ENCODE results near the gene UNC13D.
"Not testable (repeated sequence)": the region's sequence is repeated elsewhere in the genome, so short reads cannot be mapped to it uniquely, and the experiment has no call there.

UNC13D gene

DNA sequence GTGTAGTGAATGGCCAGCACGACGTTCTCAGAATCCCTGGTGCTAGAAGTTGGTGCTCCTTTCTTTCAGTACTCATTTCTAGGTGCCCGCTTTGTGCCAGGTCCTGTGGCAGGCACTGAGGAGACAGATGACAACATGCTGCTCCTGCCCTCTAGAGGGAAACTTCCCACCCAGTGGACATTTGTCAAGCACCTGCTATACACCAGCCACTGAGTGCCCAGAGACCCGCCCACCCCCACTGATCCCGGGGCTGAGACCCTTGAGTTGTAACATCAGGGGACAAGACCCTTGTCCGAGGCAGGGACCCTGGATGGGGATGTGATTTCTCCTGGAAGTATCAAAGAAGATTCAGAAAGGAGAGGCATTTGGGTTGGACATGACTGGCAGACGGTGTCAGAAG is 25.1 kb downstream of the UNC13D start:
- no peak for DNase-seq

DNA sequence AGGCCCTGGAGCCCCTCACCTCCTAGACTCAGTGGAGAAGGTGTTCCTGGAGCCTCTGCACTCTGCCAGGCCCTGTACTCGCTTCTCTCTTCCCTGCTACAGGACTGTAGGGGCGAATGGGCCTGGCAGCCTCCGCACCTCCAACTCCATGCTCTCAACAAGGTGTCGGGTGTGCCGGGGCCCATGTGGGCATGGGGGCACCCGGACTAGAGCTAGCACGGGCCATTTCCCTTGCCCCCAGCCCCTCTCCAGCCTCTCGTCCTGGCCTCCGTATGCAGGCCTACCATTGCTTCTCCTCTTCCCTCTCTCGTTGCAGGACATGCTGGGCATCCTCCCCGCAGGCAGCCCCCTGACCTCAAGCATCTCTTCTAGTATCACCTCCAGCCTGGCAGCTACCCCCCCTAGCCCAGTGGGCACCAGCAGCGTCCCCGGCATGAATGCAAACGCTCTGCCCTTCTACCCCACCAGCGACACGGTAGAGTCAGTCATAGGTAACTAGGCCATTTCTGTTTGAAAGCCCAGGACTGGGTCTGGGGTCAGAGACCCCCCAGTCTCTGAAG is 25.8 kb downstream of the UNC13D start:
- DNase-seq: no peak

DNA sequence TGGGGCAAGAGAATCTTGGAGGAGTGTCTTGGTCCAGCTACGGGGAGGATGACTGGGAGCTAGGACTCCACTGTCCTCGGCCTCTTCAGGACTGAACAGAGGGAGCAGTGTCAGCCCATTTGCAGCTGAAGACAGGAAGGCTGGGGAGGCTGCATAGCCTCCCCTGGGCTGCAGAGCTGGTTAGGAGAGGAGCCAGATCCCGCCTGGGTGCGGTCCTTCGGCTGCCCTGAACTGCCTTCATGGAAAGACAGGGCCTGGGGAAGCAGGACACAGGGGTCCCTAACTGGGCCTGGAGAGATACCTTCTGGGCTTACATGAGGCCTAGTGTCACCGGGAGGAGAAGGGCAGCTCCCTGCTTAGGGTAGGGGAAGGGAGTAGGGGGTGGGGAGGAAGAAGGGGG is 26.6 kb downstream of the UNC13D start:
- no peak for DNase-seq

DNA sequence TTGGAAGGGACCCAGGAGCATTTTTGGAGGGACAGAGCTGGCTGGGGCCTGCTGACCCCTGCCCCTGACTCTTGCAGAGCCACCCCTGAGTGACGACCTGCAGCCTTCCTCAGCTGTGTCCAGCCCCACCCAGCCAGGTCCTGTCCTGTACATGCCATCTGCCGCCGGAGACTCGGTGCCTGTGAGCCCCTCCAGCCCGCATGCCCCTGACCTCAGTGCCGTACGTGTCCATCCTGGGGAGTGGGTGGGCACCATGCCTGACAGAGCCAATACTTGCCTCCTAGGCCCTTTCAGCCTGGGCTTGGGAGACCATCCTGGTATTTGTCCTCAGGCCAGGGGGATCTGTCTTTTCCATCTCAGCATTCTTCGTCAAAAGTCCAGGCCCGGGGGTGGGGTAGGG is 27.5 kb downstream of the UNC13D start:
- DNase-seq: no peak

DNA sequence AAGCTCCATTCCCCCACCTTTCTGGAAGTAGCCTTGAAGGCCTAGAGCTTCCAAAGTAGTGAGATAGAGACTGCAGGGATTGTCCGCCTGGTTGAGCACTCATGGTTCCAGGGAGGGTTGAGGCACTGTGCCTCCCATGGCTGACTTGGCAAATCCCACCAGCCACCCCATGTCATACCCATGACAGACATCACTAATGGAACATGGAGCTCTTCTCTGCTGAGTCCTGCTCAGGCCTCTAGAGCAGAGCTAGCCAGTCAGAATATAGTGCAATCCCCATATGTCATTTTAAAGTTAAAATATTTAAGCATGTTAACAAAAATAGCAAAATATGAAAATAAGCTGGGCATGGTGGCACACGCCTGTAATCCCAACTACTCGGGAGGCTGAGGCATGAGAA is 28.8 kb downstream of the UNC13D start:
- DNase-seq: no peak

DNA sequence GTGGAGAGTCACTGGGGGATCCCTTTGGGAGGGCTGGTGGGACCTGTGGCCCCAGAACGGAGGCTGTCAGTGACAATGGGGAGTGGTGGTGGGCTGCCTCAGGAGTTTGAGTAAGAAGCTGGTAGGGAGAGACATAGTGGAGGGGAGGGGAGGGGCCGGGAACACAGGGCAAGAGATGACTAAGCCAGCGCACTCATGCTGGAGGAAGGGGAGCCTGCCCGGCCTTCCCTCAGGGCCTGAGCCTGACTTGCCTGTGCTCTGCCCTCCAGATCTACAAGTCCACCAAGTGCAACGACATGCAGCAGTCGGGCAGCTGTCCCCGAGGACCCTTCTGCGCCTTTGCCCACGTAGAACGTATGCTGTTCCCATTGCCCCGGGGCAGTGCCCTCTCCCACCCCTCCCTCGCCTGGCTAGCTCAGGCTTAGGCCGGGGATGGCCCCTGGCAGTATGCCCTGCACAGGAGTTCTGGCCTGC is 29.3 kb downstream of the UNC13D start:
- no peak for DNase-seq

DNA sequence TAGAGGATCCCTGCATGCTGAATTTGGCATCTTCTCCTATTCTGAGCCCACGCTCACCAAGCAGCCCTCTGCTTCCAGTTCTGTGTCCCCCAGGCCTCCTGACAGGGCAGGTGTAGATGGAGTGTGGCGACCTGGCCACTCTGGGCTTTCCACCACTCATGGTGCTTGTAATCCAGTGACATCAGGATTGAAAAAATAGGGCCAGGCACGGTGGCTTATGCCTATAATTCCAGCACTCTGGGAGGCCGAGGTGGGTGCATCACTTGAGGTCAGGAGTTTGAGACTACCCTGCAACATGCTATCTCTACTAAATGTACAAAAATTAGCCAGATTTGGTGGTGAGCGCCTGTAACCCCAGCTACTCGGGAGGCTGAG is 30.2 kb downstream of the UNC13D start:
- DNase-seq: no peak

DNA sequence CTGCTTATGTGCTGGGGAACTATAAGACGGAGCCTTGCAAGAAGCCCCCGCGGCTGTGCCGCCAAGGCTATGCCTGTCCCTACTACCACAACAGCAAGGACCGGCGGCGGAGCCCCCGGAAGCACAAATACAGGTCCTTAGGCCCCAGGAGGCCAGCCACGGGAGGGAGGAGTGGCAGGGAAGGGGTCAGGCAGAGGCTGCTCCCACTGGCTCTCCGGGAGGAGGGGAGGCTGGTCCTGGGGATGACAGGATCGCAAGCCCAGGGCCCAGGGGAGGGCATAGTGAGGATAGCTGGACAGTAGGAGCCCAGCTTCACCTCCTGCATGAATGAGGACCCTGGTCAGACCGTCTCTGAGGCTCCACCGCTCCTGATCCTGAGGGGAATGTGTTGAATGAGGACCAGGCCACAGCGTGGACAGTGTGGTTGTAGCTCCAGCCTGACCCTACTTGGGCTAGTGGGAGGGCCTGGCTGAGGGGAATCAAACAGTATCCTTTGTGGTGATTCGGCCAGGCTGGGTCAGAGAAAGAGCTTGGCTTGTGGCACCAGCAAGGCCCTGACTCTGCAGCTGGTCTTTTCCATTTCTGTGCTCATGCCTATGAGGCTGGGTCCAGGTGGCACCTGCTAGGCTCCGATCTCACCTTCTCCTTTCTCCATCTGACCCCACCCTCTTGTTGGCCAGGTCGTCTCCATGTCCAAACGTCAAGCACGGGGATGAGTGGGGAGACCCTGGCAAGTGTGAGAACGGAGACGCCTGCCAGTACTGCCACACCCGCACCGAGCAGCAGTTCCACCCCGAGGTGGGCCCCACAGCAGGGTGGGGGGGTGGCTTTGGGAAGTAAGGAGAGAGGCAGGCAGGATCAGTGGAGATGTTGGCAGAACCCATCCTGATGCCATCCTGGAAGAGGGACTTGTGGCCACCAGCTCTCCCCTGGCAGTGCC is 30.9 kb downstream of the UNC13D start:
- DNase-seq: no peak

DNA sequence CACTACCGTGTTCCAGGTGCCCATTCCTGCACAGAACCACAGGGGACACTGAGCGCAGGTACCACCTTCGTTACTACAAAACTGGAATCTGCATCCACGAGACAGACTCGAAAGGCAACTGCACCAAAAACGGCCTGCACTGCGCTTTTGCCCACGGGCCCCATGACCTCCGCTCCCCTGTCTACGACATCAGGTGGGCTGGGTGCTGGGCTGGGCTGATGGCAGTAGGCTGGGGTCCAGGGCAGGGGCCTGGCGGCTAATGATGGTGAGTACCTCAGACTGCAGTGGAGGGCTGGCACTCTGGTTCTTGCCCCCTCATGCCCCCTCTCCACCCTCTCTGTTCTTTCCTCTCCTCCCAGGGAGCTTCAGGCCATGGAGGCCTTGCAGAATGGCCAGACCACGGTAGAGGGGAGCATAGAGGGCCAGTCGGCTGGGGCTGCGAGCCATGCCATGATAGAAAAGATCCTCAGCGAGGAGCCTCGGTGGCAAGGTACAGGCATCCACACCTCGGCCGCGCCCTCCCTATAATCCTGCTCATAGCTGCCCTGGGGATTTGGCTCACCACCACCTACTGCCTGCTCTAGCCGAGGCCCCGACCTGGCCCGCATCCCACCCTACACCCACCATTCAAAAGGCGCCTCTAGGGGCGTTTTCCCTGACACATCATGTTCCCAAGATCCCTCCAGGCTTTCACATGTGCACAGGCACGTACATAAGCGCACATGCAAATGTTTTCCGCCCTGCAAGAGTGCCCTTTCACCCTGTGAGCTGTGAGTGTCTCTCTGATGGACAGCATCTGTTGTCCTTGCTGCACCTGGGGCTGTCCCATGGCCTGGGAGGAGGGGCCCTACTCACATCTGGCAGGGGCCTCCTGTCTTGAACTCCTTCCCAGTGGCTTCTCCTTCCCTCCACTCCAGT is 31.8 kb downstream of the UNC13D start:
- DNase-seq: no peak

DNA sequence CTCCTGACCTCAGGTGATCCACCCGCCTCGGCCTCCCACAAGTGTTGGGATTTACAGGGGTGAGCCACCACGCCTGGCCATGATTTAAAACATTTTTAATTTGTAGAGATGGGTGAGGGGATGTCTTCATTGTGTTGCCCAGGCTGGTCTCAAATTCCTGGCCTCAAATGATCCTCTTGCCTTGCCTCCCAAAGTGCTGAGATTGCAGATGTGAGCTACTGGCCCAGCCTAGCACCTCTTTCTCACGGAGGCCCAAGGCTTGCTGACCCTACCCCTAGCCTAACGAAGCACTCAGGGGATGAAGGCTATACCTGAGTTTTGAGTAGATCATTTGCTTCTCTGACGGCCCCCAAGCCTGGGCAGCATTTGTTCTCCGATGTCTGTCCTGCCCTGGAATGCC is 33.0 kb downstream of the UNC13D start:
- no peak for DNase-seq

DNA sequence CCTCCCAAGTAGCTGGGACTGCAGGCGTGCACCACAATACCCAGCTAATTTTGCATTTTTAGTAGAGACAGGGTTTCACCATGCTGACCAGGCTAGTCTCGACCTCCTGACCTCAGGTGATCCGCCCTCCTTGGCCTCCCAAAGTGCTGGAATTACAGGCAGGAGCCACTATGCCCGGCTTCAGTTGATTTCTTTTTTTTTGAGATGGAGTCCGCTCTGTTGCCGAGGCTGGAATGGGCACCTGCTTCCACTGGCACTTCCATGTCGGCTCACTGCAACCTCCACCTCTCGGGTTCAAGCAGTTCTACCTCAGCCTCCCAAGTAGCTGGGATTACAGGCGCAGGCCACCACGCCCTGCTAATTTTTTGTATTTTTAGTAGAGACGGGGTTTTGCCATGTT is 33.4 kb downstream of the UNC13D start:
- DNase-seq: not testable (repeated sequence)

DNA sequence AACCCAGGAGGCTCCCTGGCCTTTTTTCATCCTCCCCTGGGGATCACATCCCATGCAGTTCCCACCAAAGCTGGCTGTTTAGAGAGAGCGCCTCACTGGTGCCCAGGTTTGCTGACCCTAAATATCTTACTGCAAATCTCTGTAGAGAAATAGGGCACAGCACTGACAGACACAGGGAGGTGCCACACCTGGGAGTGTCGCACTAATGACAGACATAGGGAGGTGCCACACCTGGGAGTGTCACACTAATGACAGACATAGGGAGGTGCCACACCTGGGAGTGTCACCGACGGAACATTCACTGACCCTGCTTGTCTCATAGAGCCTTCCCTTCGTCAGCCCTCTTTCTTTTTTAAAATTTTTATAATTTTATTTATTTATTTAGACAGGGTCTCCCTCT is 34.0 kb downstream of the UNC13D start:
- DNase-seq: no peak

DNA sequence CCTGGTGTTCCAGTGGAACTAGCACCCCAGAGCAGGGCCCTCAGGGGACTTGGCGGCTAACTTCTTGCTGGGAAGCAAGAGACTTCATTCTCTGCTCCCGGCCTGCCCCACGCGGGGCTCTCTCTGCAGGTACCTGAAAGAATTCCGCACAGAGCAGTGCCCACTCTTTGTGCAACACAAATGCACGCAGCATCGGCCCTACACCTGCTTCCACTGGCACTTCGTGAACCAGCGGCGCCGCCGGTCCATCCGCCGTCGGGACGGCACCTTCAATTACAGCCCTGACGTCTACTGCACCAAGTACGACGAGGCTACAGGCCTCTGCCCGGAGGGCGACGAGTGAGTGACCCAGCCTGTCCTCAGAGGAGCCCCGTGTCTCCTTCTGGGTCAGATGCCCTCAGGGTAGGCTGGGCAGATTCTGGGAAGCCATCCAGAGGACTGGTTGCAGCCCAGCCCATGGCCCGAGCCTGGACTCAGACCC is 34.5 kb downstream of the UNC13D start:
- no peak for DNase-seq

DNA sequence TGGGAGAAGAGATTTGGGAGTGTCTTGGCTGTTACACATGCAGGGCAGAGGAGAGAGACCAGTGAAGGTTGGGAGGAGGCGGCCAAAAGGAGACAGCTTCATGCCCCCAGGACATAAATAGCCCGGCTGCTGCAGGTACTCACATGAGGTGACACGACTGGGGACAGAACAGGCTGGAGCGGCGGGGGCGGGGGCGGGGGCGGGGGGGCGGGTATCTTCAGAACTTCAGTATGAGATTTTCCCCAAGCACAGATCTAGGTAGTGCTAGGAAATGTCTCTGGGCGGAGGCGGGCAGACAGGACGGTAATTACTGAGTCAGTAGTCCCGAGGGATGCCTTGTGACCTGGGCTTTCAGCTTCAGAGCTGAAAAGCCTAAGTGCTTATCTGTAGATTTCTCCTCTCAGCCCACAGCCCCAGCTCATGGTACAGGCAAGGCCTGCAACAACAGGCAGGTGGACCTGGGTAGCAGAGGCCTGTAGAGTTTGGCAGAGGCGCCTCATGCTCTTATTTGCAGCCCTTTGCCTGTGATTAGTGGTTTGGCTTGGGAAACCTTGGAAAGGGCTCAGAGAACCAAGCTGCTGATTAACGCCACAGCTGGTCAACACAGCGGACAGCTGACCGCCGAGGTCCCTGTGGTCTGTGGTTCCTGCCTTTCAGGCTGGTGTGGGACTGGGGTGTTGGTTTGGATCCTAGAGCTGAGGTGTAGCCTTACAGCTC is 35.1 kb downstream of the UNC13D start:
- no peak for DNase-seq

DNA sequence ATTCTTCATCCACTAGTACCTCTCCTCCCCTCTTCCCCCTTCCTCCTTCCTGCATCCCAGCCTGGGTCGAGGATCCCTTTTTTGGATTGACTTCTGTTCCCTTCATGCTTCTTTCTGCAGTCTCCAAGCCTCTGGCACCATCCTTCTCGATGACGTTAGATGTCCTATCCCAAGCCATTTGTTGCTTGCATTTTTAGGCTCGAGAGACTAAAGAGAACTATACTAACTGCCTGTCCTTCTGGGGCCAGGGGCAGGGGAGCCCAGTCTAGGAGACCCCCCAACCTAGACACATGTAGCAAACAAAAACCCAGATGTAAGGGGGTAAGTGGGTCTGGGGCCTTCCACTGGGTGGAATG is 35.7 kb downstream of the UNC13D start:
- DNase-seq: no peak

DNA sequence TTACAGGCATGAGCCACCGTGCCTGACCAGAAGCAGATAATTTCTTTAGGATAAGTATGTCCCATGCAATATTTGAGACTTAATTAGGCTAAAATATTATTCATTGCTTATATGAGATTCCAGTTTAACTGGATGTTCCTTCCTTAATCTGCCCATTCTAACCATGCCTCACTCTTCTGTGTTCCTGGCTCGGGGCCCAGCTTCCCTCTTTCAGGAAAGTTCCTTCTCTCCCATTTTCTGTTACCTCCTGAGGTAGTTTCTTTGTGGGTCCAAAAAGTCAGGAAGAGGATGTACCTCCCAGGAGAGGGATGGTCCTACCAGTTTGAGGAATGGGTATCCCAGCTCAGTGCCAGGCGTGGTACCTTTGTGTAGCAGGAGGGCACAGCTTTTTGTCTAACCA is 36.3 kb downstream of the UNC13D start:
- no peak for DNase-seq

DNA sequence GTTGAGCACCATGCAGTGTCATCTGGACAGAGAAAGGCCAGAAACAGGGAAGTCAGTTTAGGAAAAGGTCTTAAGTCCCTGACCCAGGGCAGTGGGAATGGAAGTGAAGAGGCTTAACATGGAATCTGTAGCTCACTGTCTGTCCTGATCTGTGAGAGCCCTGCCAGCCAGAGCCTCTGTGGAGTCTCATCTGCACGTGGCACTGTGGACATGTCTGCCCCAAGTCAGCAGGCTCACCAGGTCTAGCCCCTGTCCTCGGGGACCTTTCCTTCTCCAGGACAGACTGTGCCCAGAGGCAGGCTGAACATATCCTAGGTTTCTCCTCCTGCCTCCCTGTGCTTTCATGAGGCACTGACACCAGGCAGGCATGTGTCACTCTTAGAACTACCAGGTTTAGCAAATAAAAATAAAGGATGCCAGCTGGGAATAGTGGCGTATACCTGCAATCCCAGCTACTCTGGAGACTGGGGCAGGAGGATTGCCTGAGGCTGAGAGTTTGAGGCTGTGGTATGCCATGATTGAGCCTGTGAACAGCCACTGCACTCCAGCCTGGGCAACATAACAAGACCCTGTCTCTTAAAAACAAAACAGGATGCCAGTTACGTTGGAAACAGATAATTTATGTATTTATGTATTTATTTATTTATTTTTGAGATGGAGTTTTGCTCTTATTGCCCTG is 37.2 kb downstream of the UNC13D start:
- no peak for DNase-seq

DNA sequence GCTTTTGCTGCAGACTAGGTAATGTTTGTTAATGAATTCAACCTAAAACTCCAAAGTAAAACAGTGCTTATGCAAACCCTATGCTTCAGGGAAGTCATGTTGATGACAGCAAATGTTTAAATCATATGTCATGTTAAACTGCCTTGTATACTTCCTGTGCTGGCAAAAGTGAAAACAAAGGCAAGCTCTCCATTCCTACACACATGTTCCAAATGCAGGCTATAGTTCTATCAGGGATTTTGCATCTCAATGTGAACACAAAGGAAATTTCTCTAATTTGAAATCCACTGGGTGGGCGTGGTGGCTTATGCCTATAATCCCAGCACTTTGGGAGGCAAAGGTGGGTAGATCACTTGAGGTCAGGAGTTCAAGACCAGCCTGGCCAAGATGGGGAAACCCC is 40.3 kb downstream of the UNC13D start:
- DNase-seq: no peak

DNA sequence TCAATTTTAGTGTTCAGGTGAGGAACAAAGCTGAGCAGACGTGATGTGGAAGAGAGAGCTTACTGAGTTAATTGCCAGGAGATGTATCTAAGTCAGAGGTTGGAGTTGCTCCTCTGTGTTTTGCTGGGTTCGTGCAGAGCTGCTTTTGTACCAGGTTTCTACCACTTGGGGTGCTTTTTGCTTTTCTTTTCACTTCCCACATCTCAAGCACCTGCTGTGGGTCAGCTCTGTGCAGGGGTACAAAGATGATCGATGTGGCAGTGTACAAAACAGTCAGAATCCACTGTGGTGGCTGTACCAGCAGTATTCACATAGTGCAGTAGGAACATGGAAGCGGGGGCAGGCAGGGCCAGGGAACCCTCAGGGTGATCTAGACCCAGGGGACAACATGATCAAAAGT is 44.8 kb downstream of the UNC13D start:
- DNase-seq: no peak

DNA sequence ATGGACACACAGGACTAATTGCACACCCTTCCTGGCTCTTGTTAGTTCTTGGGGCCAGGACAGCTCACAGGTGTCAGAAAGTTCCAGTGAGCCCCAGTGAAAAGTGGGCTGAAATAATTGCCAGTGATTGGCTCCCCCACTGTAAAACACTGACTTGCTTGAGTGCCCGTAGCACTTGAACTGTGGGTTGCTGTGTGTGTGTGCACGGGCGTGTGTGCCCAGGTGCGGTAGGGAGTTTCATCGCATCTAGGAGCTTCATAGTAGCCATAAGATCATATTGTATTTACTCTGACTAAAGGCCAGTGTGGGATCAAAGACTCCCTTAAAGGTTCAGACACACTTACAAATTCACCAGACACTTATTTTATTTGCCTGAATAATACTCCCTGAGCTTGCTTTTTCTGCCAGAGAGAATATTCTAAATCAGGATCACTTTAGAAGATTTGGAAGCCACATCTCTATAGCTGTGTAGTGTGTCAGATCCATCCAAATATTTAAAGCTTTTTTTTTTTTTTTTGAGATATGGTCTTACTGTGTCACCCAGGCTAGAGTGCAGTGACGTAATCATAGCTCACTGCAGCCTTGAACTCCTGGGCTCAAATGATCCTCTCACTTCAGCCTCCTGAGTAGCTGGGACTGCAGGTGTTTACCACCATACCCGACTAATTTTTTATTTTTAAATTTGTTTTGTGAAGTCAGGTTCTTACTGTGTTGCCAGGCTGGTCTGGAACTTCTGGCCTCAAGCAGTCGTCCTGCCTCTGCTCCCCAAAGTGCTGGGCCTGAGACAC is 48.2 kb downstream of the UNC13D start:
- no peak for DNase-seq

DNA sequence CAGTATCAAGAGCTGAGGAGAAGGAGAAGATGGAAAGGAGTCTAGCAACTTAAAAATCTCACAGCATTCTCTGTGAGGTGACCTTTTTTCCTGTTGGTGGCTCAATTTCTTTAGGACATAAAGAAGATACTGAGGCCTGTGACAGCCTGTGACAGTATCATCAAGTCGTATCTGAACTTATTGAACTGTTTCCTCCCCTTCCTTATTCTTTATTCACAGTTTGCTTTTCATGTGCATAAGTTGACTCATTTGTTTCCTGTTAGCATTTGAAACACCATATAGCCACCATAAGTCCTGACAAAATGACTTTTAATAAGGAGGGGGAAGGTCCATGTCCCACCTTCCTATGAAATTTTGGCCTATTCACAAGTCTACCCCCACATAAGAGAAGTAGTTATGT is 50.7 kb downstream of the UNC13D start:
- no peak for DNase-seq
